ENCODE measurements around the gene S100A10.

The S100A10 gene

GRCh38 chr1:151964510-151964909, 29.1 kb downstream of the S100A10 start:
- no peak for TF ChIP-seq CTCF (IDR thresholded peaks at IDR 0.05; ENCODE audit: low read depth, low read length)
- no peak overlapping the region for H3K4me3 ChIP-seq (ENCODE audit: low read depth, low read length)

GRCh38 chr1:151963288-151963687, 30.4 kb downstream of the S100A10 start:
- TF ChIP-seq CTCF (IDR thresholded peaks at IDR 0.05; ENCODE audit: low read depth, low read length) = no peak
- no peak overlapping the region for H3K4me3 ChIP-seq (ENCODE audit: low read depth, low read length)

- H3K4me3 ChIP-seq (ENCODE audit: low read depth, low read length) = no peak overlapping the region
- no peak for TF ChIP-seq CTCF (IDR thresholded peaks at IDR 0.05; ENCODE audit: low read depth, low read length)
Observed at GRCh38 chr1:151961833-151962232, 31.8 kb downstream of the S100A10 start.

- H3K4me3 ChIP-seq (ENCODE audit: low read depth, low read length) = no peak overlapping the region
- no peak for TF ChIP-seq CTCF (IDR thresholded peaks at IDR 0.05; ENCODE audit: low read depth, low read length)
Observed at GRCh38 chr1:151960780-151961513, 32.7 kb downstream of the S100A10 start.

GRCh38 chr1:151958959-151959358, 34.7 kb downstream of the S100A10 start:
- no peak overlapping the region for H3K4me3 ChIP-seq (ENCODE audit: low read depth, low read length)
- TF ChIP-seq CTCF (IDR thresholded peaks at IDR 0.05; ENCODE audit: low read depth, low read length) = no peak

GRCh38 chr1:151956957-151957497, 36.6 kb downstream of the S100A10 start:
- no peak for TF ChIP-seq CTCF (IDR thresholded peaks at IDR 0.05; ENCODE audit: low read depth, low read length)
- H3K4me3 ChIP-seq (ENCODE audit: low read depth, low read length) = no peak overlapping the region

- no peak for TF ChIP-seq CTCF (IDR thresholded peaks at IDR 0.05; ENCODE audit: low read depth, low read length)
- H3K4me3 ChIP-seq (ENCODE audit: low read depth, low read length) = no peak overlapping the region
Observed at GRCh38 chr1:151953409-151954094, 40.1 kb downstream of the S100A10 start.
